HG03520 (cell line): Measurements from ENCODE around the gene ZFHX3.
"Not testable (repeated sequence)": the region's sequence is repeated elsewhere in the genome, so short reads cannot be mapped to it uniquely, and the experiment has no call there.

Experiments used
- ATAC-seq: cut with Tn5 transposase; IDR thresholded peaks from one replicate; pipeline ENCODE4 v1.9.1; 2021; ENCODE audit warnings: mild to moderate bottlenecking, moderate library complexity; ENCODE audit not compliant: unreplicated experiment

ZFHX3 gene

GRCh38 chr16:73024571-73025105, 23.3 kb downstream of the ZFHX3 start:
- ATAC-seq, result no peak

GRCh38 chr16:73023752-73024570, 24.0 kb downstream of the ZFHX3 start:
- no peak for ATAC-seq

GRCh38 chr16:73023320-73023719, 24.6 kb downstream of the ZFHX3 start:
- ATAC-seq, result no peak

- no peak for ATAC-seq
Observed at GRCh38 chr16:73022534-73022933, 25.4 kb downstream of the ZFHX3 start.

GRCh38 chr16:73021866-73022495, 25.9 kb downstream of the ZFHX3 start:
- no peak for ATAC-seq

GRCh38 chr16:73020409-73020884, 27.5 kb downstream of the ZFHX3 start:
- no peak for ATAC-seq

- ATAC-seq, result no peak
Observed at GRCh38 chr16:73019457-73020362, 28.2 kb downstream of the ZFHX3 start.

- no peak for ATAC-seq
Observed at GRCh38 chr16:73018821-73019456, 29.0 kb downstream of the ZFHX3 start.

- ATAC-seq, result no peak
Observed at GRCh38 chr16:73017321-73017720, 30.6 kb downstream of the ZFHX3 start.

GRCh38 chr16:73016488-73016830, 31.5 kb downstream of the ZFHX3 start:
- ATAC-seq, result peak; percentile 56

- ATAC-seq, result peak; percentile 78
Observed at GRCh38 chr16:73015612-73016487, 32.1 kb downstream of the ZFHX3 start.

- ATAC-seq, result no peak
Observed at GRCh38 chr16:73014768-73015167, 33.2 kb downstream of the ZFHX3 start.

GRCh38 chr16:73013974-73014373, 34.0 kb downstream of the ZFHX3 start:
- no peak for ATAC-seq

- no peak for ATAC-seq
Observed at GRCh38 chr16:73012341-73012740, 35.6 kb downstream of the ZFHX3 start.

GRCh38 chr16:73011926-73012325, 36.0 kb downstream of the ZFHX3 start:
- no peak for ATAC-seq

- no peak for ATAC-seq
Observed at GRCh38 chr16:73010150-73010676, 37.7 kb downstream of the ZFHX3 start.

GRCh38 chr16:73009710-73010109, 38.2 kb downstream of the ZFHX3 start:
- not testable (repeated sequence) for ATAC-seq

GRCh38 chr16:73006026-73006425, 41.9 kb downstream of the ZFHX3 start:
- no peak for ATAC-seq

GRCh38 chr16:73002866-73003265, 45.1 kb downstream of the ZFHX3 start:
- no peak for ATAC-seq
